Measurements from ENCODE around the gene ANGPTL7. TPM values are rescaled to one million over a fixed set of nuclear protein-coding genes. Genes with fewer than 3 reads are reported as not detected.

ANGPTL7 gene
- total and polyA plus RNA-seq, 2 of the 8 experiments (the other 6 are each of a cell fraction or from before 2014, with no cell fraction given), result not detected

DNA sequence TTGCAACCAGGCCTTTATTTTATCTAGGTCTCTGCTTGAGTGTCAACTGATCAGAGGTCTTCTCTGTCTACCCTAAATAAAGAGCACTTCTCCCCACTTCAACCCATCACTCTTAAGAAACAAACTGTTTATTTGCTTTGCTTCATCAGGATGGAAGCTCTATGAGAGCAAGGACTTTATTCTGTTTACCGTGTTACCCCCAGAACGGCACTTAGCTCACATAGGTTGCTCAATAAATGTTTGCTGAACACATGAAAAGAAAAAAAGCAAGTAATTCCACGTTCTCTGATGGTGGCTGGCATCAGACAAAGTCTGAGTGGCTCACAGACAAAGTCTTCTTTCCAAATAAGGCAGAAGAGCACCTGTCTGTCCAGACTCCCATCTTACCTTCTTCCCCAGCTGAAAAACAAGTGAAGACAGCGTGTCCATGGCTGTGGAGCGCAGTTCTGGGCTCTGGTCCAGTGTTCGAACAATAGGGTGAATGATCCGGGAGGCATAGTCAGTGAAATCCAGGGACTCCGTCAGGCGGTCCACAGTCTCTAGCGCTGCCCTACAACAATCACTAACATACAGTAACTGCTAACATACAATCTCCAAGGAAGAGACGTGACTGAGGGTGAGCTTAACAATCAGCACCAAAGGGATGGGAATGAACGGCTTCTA is 22.9 kb downstream of the ANGPTL7 start:
- Histone ChIP-seq H4K91ac (replicated peaks; ENCODE audit: insufficient read length, low read length) (no peak overlapping the region), H3K27ac (ENCODE audit: low read depth, low read length) (no peak overlapping the region), H3K27me3 (replicated peaks in 1 of 4; ENCODE audit: control insufficient read depth in 3 of 4, extremely low read depth in 1 of 4, insufficient read depth in 3 of 4, low read length in 3 of 4) (no peaks in the 10 kb centered on the region), H3K9ac (replicated peaks in 1 of 4; ENCODE audit: extremely low read depth in 1 of 4, low read depth in 3 of 4, low read length in 3 of 4) (no peak overlapping the region), H3K36me3 (ENCODE audit: control insufficient read depth in 2 of 4, insufficient read depth in 4 of 4, low read length in 3 of 4) (peaks cover 39 to 87% (median 55%) of the 10 kb centered on the region in 4 experiments), H3K79me1 (ENCODE audit: low read depth, low read length) (no peaks in the 10 kb centered on the region), H3K23me2 (ENCODE audit: low read depth, low read length) (no peaks in the 10 kb centered on the region), H2BK5ac (ENCODE audit: low read depth, low read length) (no peak overlapping the region), H4K20me1 (replicated peaks in 1 of 2; ENCODE audit: control insufficient read depth in 1 of 2, insufficient read depth in 2 of 2, low read length in 2 of 2) (peaks cover 0 to 4% of the 10 kb centered on the region in 2 experiments), H2AFZ (ENCODE audit: low read length) (no peak overlapping the region), H3K4me3 (ENCODE audit: extremely low read depth in 1 of 4, insufficient read depth in 2 of 4, low read depth in 3 of 4, low read length in 4 of 4) (no peak overlapping the region), H3K4me1 (replicated peaks in 1 of 4; ENCODE audit: control insufficient read depth in 3 of 4, insufficient read depth in 4 of 4, low read length in 3 of 4) (no peaks in the 10 kb centered on the region), H3K4ac (replicated peaks; ENCODE audit: insufficient read length, low read depth, low read length) (no peak overlapping the region), H3K79me2 (ENCODE audit: control insufficient read depth in 1 of 2, insufficient read depth in 2 of 2, low read length in 2 of 2) (no peaks in the 10 kb centered on the region), H3K18ac (ENCODE audit: extremely low read depth, low read length) (no peak overlapping the region), H2AK5ac (ENCODE audit: low read depth, low read length) (no peak overlapping the region), H4K5ac (ENCODE audit: insufficient read length, low read depth, low read length) (no peak overlapping the region), H3K14ac (ENCODE audit: insufficient read length) (no peak overlapping the region), H4K8ac (ENCODE audit: extremely low read depth, insufficient read depth, low read length) (no peak overlapping the region), H3K9me3 (ENCODE audit: insufficient read depth in 2 of 2, low read depth in 1 of 2, low read length in 1 of 2) (no peaks in the 10 kb centered on the region), H3K56ac (replicated peaks; ENCODE audit: insufficient read length, low read depth, low read length) (no peak overlapping the region), H2BK20ac (ENCODE audit: low read length) (no peak overlapping the region), H2BK120ac (replicated peaks; ENCODE audit: low read depth, low read length) (no peak overlapping the region), H2BK15ac (ENCODE audit: low read length) (no peak overlapping the region), H3K4me2 (ENCODE audit: insufficient read depth in 1 of 2, low read depth in 2 of 2, low read length in 2 of 2) (no peak overlapping the region), H2BK12ac (ENCODE audit: low read depth, low read length) (no peak overlapping the region), H3K23ac (ENCODE audit: insufficient read length) (no peak overlapping the region)
- DNase-seq (ENCODE audit: low read depth in 1 of 2, low spot score in 2 of 2) (no peak), FAIRE-seq (no peak)
- CTCF ChIA-PET (ENCODE audit: partially characterized antibody), result interaction anchor here (1.0 to 2.2 kb wide), 2 partner anchors 30 to 174 kb away, joined by 4 to 9 read pairs; no protein-coding TSS in a partner anchor
- WGBS, 2 experiments (ENCODE audit: extremely low coverage in 1 of 2, insufficient coverage in 1 of 2, insufficient read length in 1 of 2, insufficient replicate concordance in 2 of 2, low coverage in 1 of 2, low lambda C conversion rate in 2 of 2, missing lambda C conversion rate in 1 of 2), result 91% methylated on average over 12 of the region's 12 CpGs; no CpG with 5 or more reads in 1 of the 2 experiments
- POLR2A ChIA-PET (ENCODE audit: partially characterized antibody), result interaction anchor here (1.2 kb wide), 1 partner anchor 14 kb away, joined by 3 read pairs; no protein-coding TSS in a partner anchor
- TF ChIP-seq, protein P1, sequence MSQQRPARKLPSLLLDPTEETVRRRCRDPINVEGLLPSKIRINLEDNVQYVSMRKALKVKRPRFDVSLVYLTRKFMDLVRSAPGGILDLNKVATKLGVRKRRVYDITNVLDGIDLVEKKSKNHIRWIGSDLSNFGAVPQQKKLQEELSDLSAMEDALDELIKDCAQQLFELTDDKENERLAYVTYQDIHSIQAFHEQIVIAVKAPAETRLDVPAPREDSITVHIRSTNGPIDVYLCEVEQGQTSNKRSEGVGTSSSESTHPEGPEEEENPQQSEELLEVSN (IDR thresholded peaks at IDR 0.05), result no peak
- TF ChIP-seq HDAC6 (IDR thresholded peaks at IDR 0.05; ENCODE audit: low read depth, low read length), result no peak
- no peak for TF ChIP-seq EGR1 (IDR thresholded peaks at IDR 0.05; ENCODE audit: borderline replicate concordance, low read depth, low read length)
- TF ChIP-seq TAF1 (IDR thresholded peaks at IDR 0.05; ENCODE audit: low read depth, low read length), result no peak
- TF ChIP-seq GTF2F1 (IDR thresholded peaks at IDR 0.05; ENCODE audit: borderline replicate concordance, low read depth, low read length), result no peak
- TF ChIP-seq CBX5 (IDR thresholded peaks at IDR 0.05; ENCODE audit: low read depth, low read length), result no peak
- no peak for TF ChIP-seq NRF1 (IDR thresholded peaks at IDR 0.05; ENCODE audit: low read depth, low read length)
- no peak for TF ChIP-seq RAD21 (IDR thresholded peaks at IDR 0.05 in 1 of 2, conservative IDR thresholded peaks at IDR 0.05 in 1 of 2; ENCODE audit: low read depth in 2 of 2, low read length in 2 of 2)
- no peak for TF ChIP-seq CEBPB (IDR thresholded peaks at IDR 0.05; ENCODE audit: low read depth, low read length)
- no peak for TF ChIP-seq SUZ12 (IDR thresholded peaks at IDR 0.05; ENCODE audit: low read length)
- TF ChIP-seq JUND (IDR thresholded peaks at IDR 0.05; ENCODE audit: low read length), result no peak
- TF ChIP-seq SRF (IDR thresholded peaks at IDR 0.05; ENCODE audit: low read depth, low read length), result no peak
- no peak for TF ChIP-seq KDM4A (IDR thresholded peaks at IDR 0.05; ENCODE audit: low read depth, low read length, severe bottlenecking)

All from H1 (cell line).